ENCODE data around the gene OR10A4. TPM values are rescaled to one million over a fixed set of nuclear protein-coding genes. Genes with fewer than 3 reads are reported as not detected.

The OR10A4 gene
- total RNA-seq, 2 experiments from 2014 or later: not detected

DNA sequence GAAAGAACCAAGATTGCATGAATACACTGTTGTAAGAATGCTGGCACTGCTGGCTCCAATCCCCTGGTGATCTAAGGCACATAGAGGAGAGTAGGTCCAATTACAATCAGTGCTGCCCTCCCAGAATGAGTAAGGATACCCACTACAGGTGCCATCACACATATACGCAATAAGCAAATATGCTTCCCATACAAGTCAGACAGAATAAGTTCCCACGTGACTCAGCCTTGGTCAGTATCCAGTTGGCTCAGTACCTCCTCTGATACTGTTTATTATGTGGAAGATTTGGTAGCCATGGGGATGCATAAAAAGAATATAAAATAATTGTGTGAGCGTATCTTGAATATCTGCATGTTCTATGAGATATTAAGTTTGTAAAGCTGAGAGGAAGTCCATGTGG, 35.5 kb downstream of the OR10A4 start:
- DNase-seq (no peak), ATAC-seq (ENCODE audit: low read depth) (no peak)
- Mint-ChIP-seq H3K27me3 (no peaks in the 10 kb centered on the region), H3K36me3 (no peaks in the 10 kb centered on the region), H3K27ac (no peak overlapping the region), H3K4me1 (no peaks in the 10 kb centered on the region), H3K9me3 (no peaks in the 10 kb centered on the region), H3K4me3 (no peak overlapping the region)
- POLR2A ChIA-PET: no interaction called here

DNA sequence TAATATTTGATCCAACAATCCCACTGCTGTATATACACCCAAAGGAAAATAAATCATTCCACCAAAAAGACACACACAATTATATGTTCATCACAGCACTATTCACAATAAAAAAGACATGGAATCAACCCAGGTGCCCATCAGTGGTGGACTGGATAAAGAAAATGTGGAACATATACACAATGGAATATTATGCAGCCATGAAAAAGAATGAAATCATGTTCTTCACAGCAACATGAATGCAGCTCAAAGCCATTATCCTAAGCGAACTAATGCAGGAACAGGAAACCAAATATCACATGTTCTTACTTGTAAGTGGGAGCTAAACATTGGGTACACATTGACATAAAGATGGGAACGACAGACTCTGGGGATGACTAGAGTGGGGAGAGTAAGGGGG, 43.3 kb downstream of the OR10A4 start:
- POLR2A ChIA-PET: no interaction called here
- Mint-ChIP-seq H3K4me3 (no peak overlapping the region), H3K36me3 (no peaks in the 10 kb centered on the region), H3K27ac (no peak overlapping the region), H3K27me3 (peaks cover 9% of the 10 kb centered on the region), H3K4me1 (no peaks in the 10 kb centered on the region), H3K9me3 (no peaks in the 10 kb centered on the region)
- ATAC-seq (ENCODE audit: low read depth): no peak
- no peak for DNase-seq

DNA sequence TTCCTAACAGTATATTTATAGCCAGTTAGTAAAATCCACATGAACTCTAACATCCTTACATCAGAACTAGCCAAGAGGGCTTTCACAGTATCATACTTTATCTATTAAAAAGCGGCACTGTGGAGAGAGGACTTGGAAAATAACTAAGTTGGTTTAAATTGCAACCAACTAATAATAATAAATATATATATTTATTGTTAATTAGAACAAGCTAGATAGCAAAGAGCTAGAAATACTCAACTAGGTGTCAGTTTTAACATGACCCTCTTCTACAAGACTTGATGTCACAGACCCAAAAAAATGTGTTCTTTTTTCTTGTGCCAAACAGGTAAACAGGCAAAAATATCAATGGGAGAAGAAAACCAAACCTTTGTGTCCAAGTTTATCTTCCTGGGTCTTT, 44.3 kb downstream of the OR10A4 start, which contains the start of gene OR2D3:
OR2D3 (plus strand) TSS at position 301 of the 400 bp plus-strand sequence; CDS start at position 301, 0 bp downstream.
- Mint-ChIP-seq H3K4me3 (no peak within 1 kb of the TSS), H3K4me1 (peaks cover 3% of the 10 kb centered on the region), H3K36me3 (no peaks in the 10 kb centered on the region), H3K27me3 (peaks cover 16% of the 10 kb centered on the region), H3K9me3 (no peaks in the 10 kb centered on the region), H3K27ac (no peak within 1 kb of the TSS)
- DNase-seq (no peak), ATAC-seq (ENCODE audit: low read depth) (no peak)
- POLR2A ChIA-PET: no interaction called here

DNA sequence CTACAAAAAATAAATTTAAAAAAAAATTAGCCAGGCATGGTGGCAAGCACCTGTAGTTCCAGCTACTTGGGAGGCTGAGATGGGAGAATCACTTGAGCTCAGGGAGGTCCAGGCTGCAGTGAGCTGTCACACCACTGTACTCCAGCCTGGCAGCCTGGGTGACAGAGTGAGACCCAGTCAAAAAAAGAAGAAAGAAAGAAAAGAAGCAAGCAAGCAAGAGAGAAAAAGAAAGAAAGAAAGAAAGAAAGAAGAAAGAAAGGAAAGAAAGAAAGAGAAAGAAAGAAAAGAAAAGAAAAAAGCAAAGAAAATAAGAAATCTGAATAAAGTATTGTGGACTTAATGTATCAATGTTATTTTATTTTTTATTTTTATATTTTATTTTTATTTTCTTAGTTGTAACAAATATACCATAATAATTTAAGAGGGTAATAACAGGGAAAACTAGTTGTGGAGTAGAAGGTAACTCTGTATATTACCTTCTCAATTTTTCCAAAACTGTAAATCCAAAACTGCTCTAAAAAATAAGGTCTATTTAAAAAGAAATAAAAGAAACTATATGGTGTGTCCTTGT, 48.7 kb downstream of the OR10A4 start:
- H3K27me3 Mint-ChIP-seq: peaks cover 34% of the 10 kb centered on the region
- DNase-seq (no peak), ATAC-seq (ENCODE audit: low read depth) (no peak)
- no peak overlapping the region for H3K27ac Mint-ChIP-seq
- H3K4me1 Mint-ChIP-seq: peaks cover 15% of the 10 kb centered on the region
- POLR2A ChIA-PET: no interaction called here
- H3K9me3 Mint-ChIP-seq: no peaks in the 10 kb centered on the region
- H3K36me3 Mint-ChIP-seq: no peaks in the 10 kb centered on the region
- H3K4me3 Mint-ChIP-seq: no peak overlapping the region

DNA sequence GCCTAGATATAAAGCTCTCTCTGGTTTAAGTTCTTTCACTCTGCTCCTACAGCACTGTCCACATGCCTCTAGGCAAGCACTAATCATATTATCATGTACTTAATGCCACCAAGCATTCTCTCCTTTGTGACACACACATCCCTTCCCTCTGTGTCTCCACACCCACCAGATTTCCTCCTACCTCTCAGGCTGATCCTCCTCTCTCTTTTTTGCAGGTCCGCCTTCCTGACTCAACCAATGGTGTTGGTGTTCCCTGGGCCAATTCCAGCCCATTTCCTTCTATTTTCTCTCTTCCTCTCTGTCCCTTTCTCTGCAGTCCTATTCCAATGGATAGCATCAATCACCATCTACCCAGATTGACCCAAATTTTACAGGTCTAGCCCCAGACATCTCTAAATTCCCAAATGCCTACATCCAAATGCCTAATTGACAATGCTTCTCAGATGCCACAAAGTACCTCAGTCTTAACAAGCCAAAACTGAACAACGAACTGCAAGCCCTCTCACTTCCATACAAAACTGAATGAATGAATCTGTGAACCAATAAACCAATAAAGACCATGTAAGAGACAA, 49.3 kb downstream of the OR10A4 start:
- peak overlapping the region; percentile 83 for H3K4me3 Mint-ChIP-seq
- POLR2A ChIA-PET: interaction anchor here (0.9 kb wide), 1 partner anchor 563 kb away, joined by 3 read pairs; no protein-coding TSS in a partner anchor
- no peak overlapping the region for H3K27ac Mint-ChIP-seq
- H3K36me3 Mint-ChIP-seq: no peaks in the 10 kb centered on the region
- ATAC-seq (ENCODE audit: low read depth) (no peak), DNase-seq (no peak)
- H3K27me3 Mint-ChIP-seq: peaks cover 34% of the 10 kb centered on the region
- peaks cover 15% of the 10 kb centered on the region for H3K4me1 Mint-ChIP-seq
- H3K9me3 Mint-ChIP-seq: no peaks in the 10 kb centered on the region

DNA sequence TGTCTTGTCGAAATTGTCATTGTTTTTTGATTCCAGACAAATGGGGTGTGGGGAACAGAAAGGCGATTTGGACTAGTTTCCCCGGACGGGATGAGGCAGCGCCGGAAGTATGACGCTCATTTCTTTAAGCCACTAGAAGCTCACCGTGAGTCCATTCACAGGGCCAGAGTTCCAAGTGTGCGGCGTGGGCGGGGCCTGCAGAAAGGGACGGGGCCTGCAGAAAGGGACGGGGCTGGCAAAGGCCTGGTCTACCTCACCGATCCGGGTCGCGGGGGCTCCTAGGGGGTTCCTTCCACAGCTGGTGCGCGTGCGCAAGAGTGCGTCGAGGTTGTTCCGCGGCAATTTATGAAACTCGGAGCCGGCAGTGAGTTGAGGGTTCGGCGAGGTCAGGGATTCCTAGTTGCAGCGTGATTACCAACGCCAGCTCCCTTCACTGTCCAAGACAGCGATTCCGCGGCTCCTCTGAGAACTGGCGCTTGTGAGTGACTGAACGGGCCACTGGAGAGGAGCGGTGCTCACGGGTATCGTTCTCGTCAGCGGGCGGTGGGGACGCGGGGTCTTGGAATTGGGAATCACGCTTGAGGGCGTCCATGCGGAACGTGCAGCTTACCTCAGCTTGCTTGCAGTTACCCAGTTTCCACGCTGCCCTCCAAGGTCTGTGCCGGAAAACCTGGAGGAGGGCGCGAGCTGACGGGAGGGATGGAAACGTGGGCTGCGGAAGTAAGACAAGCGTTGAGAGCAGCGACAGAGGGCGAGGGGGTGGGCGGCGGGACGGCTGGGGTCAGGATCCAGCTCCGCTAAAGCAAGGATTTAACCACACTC, 50.0 kb downstream of the OR10A4 start, which contains the start of gene ZNF215:
ZNF215 (plus strand) TSS at position 219 of the 822 bp plus-strand sequence. CDS start 5,847 bp downstream, outside the sequence.
- Mint-ChIP-seq H3K27ac (peak within 1 kb of the TSS; percentile 28), H3K4me3 (peak within 1 kb of the TSS; percentile 83), H3K9me3 (no peaks in the 10 kb centered on the region), H3K4me1 (peaks cover 15% of the 10 kb centered on the region), H3K36me3 (no peaks in the 10 kb centered on the region), H3K27me3 (peaks cover 31% of the 10 kb centered on the region)
- POLR2A ChIA-PET: interaction anchor here (0.9 kb wide), 1 partner anchor 563 kb away, joined by 3 read pairs; no protein-coding TSS in a partner anchor
- DNase-seq (peak; percentile 55), ATAC-seq (ENCODE audit: low read depth) (peak; percentile 82)

DNA sequence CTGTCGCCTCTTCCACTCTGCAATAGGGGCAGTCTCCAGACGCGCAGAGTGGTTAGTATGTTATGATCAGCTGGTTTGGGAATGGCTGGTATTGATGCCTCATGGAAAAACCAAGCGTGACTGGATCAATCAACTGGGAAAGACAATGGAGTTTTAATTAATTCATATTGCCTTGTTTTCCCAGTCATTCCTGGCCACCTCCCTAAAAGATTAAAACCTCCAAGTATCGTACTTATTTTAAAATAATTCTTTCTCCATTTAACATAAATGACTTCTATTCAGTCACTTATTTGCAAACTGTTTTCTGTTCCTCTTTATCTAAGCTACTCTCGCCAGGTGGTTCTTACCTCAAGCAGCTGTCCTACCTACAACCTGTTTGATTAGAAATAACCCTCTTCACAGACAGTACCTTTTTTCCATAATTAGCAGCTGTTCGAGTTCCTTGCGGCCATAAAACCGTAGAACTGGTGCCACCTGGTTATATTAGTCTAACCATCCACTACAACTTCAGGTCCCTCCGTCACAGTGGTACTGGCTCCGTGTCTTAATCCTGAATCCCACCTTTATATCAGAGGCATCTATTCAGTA, 50.7 kb downstream of the OR10A4 start:
- Mint-ChIP-seq H3K27ac (no peak overlapping the region), H3K9me3 (no peaks in the 10 kb centered on the region), H3K4me1 (peaks cover 17% of the 10 kb centered on the region), H3K27me3 (peaks cover 29% of the 10 kb centered on the region), H3K36me3 (no peaks in the 10 kb centered on the region), H3K4me3 (peak overlapping the region; percentile 83)
- POLR2A ChIA-PET: no interaction called here
- ATAC-seq (ENCODE audit: low read depth) (no peak), DNase-seq (no peak)

Other genes starting within 250 kb of the OR10A4 start
- 1 to 10 TPM; 2.1 to 2.5 TPM for gene DCHS1, start 220.8 kb upstream of the OR10A4 start, total RNA-seq
- gene MRPL17, start 193.3 kb upstream of the OR10A4 start, total RNA-seq: 10 to 100 TPM; 50.9 to 51.4 TPM
- gene OR2AG2, start 104.6 kb upstream of the OR10A4 start, total RNA-seq: not detected
- not detected for gene OR2AG1, start 93.6 kb upstream of the OR10A4 start, total RNA-seq
- under 1 TPM in 1 of 2 experiments, not detected in 1; 0.08 TPM for gene OR6A2, start 76.9 kb upstream of the OR10A4 start, total RNA-seq
- gene OR10A5, start 30.9 kb upstream of the OR10A4 start, total RNA-seq: not detected
- gene OR10A2, start 13.6 kb upstream of the OR10A4 start, total RNA-seq: not detected
- gene OR2D2, start 15.9 kb downstream of the OR10A4 start, total RNA-seq: not detected
- gene OR2D3, start 44.4 kb downstream of the OR10A4 start, total RNA-seq: not detected
- 1 to 10 TPM in 1 of 2 experiments, under 1 TPM in 1; 0.91 to 1.1 TPM for gene ZNF215, start 49.8 kb downstream of the OR10A4 start, total RNA-seq
- not detected for gene ZNF214, start 143.7 kb downstream of the OR10A4 start, total RNA-seq
- gene NLRP14, start 143.9 kb downstream of the OR10A4 start, total RNA-seq: not detected
- gene RBMXL2, start 212.4 kb downstream of the OR10A4 start, total RNA-seq: not detected

Data from activated naive CD8-positive, alpha-beta T cell treated with anti-CD3 and anti-CD28 coated beads, Interleukin-2, amount 10 ng/mL, durations not matched to agents 7 days and 5 days (primary cell).